HL-60/S4 treated with retinoic acid at 250 ng/mL for 4 days and 3 days (cell line): ENCODE data around the gene PRR36.

ENCODE experiments used
- in situ Hi-C: fragments of 300-500 bp; cut with MboI; formaldehyde crosslinking; loops from 2 replicates; pipeline ENCODE4 v1.7.0; 2022; ENCODE audit warnings: low sequenced_read_pairs

PRR36 gene

GRCh38 chr19:7913652-7914051 lies 39.5 kb upstream of the PRR36 start:
- in situ Hi-C loops: no loop called here

- in situ Hi-C loops: no loop called here
Measured at GRCh38 chr19:7912697-7913564, 38.7 kb upstream of the PRR36 start.

DNA sequence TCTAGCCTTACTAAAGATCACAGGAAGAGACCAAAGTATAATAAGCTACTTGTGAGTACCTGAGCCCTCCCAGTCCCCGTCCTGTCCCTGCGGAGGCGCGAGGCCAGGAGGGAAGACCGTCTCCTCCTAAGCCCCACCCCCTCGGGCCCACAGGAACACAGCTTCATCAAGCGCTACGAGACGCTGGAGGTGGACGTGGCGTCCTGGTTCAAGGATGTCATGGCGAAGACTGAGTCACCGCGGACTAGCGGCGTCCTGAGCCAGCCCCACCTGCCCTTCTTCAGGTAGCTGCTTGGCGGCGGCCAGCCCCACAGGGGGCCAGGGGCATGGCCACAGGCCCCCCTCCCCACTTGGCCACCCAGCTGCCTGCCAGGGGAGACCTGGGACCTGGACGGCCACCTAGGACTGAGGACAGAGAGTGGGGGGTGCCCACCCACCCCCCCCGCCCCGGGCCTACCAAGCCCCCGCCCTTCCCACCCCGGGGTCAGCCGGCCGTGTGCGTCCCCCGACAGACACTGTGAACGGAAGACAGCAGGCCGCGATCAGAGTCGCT lies 38.0 kb upstream of the PRR36 start:
- in situ Hi-C loops: no loop called here

DNA sequence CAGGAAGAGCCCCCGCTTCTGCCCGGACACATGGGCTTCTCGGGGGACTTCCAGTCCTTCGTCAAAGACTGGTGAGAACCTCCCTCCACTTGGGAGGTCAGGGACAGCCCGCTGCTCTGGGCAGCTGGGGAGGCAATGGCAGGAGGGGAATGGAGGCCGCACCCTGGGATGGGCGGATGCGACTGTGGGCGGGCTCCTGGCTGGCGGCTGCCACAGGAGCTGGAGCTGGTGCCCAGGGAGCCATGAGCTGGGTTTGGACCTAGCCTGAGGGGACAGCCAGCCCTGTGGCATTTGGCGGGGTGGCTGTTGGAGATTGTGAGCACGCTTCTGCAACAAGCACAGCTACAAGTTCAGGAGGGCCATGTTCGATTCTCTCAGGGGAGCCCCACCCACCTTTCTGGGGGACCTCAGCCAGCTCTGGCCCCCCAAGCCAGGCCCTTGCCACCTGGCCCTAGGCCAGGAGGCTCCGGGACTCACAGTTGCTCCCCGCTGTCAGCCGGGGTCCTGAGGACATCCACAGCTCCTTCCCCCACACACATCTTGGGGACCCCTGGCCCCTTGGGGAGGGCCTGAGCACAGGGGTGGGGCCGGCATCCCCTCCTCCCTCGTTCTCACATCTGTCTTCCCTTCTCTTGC lies 37.4 kb upstream of the PRR36 start:
- in situ Hi-C loops: no loop called here

- in situ Hi-C loops: no loop called here
Measured at GRCh38 chr19:7910321-7911161, 36.4 kb upstream of the PRR36 start.

DNA sequence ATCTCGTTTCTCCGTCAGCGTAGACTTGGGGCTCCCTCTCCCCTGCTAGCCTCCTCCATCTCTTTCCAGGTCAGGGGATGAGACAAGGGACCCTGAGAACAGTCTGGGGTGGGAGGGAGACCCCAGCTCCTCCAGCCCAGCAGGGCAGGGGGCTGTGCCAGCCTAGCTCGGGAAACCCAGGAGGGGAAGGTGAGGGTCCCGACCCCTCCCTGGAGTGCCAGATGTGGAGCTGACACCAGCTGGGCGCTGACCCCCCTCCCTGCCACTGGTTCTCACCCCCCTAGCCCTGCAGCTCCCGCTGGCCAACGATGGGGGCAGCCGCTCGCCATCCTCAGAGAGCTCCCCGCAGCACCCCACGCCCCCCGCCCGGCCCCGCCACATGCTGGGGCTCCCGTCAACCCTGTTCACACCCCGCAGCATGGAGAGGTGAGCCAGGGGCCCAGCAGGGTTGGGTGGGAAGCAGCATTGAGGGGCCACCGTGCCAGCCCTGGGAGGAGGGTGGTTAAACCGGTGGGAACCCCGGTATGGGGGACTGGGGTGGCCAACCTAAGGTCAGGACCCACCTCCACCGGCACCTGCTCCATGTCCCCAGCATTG lies 35.4 kb upstream of the PRR36 start:
- in situ Hi-C loops: no loop called here

GRCh38 chr19:7908742-7909461 lies 34.7 kb upstream of the PRR36 start:
- in situ Hi-C loops: no loop called here

GRCh38 chr19:7908078-7908699 lies 34.0 kb upstream of the PRR36 start:
- in situ Hi-C loops: no loop called here

DNA sequence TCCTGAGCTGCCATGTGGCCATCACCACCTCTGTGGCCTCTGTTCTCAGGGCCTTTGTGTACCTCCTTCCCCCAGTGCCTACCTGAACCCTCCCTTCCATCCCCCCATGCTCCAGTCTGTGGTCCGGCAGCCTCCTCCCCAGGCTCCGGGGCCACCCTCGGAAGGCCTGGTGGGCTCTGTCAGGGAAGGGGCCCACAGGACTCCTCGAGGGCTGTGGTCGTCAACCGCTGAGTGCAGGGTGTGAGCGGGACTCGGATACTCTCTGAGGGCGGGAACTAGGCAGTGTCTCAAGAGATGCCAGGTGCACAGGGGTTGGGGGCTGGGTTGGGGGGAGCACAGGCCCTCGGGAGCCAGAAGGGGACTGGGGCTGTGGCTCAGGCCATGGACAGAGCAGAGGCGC lies 33.4 kb upstream of the PRR36 start:
- in situ Hi-C loops: no loop called here

DNA sequence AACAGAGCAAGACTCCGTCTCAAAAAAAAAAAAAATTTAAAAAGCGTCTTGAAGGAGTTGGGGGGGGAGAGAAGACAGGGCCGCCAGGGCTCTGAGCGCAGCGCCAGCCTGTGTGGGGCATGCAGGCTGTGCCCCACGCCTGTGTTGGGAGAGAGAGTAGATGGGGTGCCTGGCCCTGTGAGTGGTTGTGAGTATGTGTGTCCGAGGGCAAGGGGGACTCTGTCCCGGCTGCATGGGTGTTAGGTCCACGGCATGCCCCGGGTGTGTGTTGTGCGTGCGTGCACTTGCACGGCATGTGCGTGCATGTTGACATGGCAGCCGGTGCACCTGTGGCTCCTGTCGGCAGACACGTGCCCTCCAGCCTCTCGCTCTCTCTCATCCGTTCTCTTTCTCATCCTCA lies 32.9 kb upstream of the PRR36 start:
- in situ Hi-C loops: no loop called here

DNA sequence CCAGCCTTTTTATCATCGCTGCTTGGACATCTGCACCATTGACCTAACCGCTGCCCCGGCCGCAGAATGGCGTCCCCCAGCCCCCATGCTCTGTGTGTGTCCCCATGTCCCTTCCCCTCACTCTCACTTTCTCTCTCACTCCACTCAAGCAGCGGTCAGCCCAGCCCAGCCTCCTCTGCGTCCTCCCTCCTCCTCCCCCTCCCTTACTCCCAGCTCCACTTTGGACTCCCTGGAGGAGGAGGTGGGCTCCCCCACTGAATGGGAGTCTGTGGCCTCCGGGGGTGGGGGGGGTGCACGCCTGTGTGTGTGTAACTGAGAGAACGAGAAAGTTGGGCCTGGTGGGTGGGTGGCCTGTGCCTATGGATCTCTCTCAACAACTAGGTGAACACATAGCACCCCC lies 31.7 kb upstream of the PRR36 start:
- in situ Hi-C loops: no loop called here

DNA sequence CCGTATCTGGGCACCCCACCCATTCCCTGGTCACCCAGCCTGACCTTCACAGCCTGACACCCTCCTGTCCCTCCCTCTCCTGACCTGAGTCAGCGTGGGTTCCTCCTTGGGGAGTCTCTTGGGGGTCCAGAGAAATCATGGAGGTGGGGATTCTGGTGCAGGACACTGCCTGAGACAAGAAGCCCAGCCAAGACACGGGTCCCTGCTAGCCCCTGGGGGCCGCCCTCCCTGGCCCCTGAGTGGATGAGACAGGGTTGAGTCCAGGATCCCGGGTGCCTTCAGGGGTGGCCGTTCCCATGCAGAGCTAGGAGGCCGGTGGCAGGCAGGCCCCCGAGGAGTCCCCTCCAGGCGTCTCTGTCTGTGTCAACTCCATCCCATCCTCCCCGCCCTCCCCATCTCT lies 31.1 kb upstream of the PRR36 start:
- in situ Hi-C loops: no loop called here

DNA sequence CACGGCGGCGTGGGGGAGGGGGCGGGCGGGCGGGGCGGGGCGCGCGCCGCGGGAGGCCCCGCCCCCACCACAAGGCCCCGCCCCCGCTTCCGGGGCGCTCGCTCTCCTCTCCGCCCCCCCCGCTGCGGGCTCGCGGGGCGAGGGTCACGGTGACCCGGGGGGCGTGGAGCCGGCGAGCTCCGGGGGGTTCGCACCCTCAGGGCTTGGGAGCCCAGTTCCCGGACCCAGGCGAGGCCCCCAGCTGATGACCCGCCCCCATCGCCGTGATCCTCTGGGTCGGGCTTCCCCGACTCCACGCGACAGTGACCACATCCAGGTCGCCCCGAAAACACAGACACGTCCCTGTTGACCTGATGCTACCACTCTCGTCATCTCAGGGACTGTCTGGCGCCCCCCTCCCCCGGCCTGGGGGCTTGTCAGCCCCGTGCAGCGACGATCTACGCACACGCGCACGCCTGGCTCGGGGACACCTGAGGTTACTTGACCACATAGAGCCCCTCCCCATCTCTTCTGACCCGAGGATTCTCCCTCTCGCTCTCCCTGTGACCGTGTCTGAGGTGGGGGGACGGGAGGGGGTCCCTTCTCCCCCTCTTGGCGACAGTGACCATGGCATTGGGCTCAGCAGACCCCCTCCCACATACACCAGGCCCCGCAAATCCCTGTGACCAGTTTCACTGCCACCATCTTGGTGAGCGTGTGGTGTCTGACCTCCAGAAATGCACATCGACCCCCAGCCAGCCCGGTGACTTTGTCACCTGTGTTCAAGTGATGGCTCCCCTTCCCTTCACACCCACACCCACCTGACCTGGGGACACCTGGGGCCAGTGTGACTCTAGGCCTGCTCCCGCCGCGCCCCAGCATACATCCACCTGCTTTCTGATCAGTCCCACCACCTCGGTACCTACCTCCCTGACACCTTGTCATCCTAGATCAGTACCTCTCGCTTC lies 30.2 kb upstream of the PRR36 start:
- in situ Hi-C loops: no loop called here

GRCh38 chr19:7903244-7904073 lies 29.3 kb upstream of the PRR36 start, which contains the start of gene MAP2K7:
Gene MAP2K7 (plus strand): TSS chr19:7903877. CDS start chr19:7903945, 68 bp downstream.
- in situ Hi-C loops: no loop called here

GRCh38 chr19:7902796-7903243 lies 28.6 kb upstream of the PRR36 start:
- in situ Hi-C loops: no loop called here

- in situ Hi-C loops: no loop called here
Measured at GRCh38 chr19:7901337-7901736, 27.1 kb upstream of the PRR36 start.

DNA sequence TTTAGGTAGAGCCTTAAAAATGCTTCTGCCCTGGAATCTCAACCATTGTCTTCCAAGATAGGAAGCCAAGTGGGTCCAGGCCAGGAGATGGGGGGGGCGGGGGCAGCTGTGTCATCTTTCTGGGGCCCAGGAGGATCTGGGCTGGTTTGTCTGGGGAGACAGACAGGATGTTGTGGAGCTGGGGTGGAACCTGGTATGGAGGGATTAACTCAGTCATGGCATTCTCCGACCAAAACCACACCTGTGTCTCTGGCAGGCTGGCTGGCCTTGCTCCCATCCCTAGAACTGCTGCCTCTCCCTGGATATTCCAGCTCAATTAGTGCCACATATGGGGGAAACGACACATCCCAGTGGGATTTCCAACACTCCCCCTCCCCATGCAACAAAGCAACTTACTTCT lies 26.7 kb upstream of the PRR36 start:
- in situ Hi-C loops: no loop called here
